ENCODE data around the gene CWC27. TPM values are rescaled to one million over a fixed set of nuclear protein-coding genes. Genes with fewer than 3 reads are reported as not detected.

Gene CWC27
- polyA plus RNA-seq, 2 of the 4 experiments (the other 2 are of a cell fraction): 24.1 to 48.5 TPM

GRCh38 chr5:64963278-64963677, 194.5 kb downstream of the CWC27 start:
- 3% methylated on average over 1 of the region's 1 CpG for WGBS (ENCODE audit: missing lambda C conversion rate)
- no peak for DNase-seq (ENCODE audit: low read depth in 1 of 2, low spot score in 1 of 2)
- H3K4me1 ChIP-seq: no peaks in the 10 kb centered on the region
- no peak overlapping the region for H3K4me3 ChIP-seq
- ATAC-seq: no peak
- ChIA-PET POLR2A (no interaction called here), CTCF (interaction anchor here (0.7 kb wide), 1 partner anchor 137 kb away, joined by 3 read pairs; no protein-coding TSS in a partner anchor)
- no peak overlapping the region for H3K27ac ChIP-seq
- H3K4me2 ChIP-seq: no peak overlapping the region
- TF ChIP-seq RNF2 (IDR thresholded peaks at IDR 0.05; ENCODE audit: borderline replicate concordance, low read depth): no peak
- TF ChIP-seq RARB (CRISPR knock-in tag; IDR thresholded peaks at IDR 0.05): no peak
- TF ChIP-seq FOXS1 (CRISPR knock-in tag; IDR thresholded peaks at IDR 0.05): no peak
- TF ChIP-seq MAFK (IDR thresholded peaks at IDR 0.05; ENCODE audit: partially characterized antibody): no peak
- no peak for TF ChIP-seq HOXB5 (CRISPR knock-in tag; IDR thresholded peaks at IDR 0.05)
- no peak for TF ChIP-seq ATOH8 (CRISPR knock-in tag; IDR thresholded peaks at IDR 0.05; ENCODE audit: low read depth)
- no peak for TF ChIP-seq ELK1 (IDR thresholded peaks at IDR 0.05; ENCODE audit: low read depth, low read length)
- TF ChIP-seq POLR2A (IDR thresholded peaks at IDR 0.05; ENCODE audit: low read length): no peak
- no peak for TF ChIP-seq SREBF2 (IDR thresholded peaks at IDR 0.05)
- no peak for TF ChIP-seq MAZ (IDR thresholded peaks at IDR 0.05; ENCODE audit: borderline replicate concordance, low read depth, low read length)
- no peak for TF ChIP-seq HES2 (IDR thresholded peaks at IDR 0.05)
- no peak for TF ChIP-seq ZC3H11A (IDR thresholded peaks at IDR 0.05)
- TF ChIP-seq KDM1A (IDR thresholded peaks at IDR 0.05; ENCODE audit: low read depth): no peak
- no peak for TF ChIP-seq POLR2AphosphoS2 (conservative IDR thresholded peaks at IDR 0.05; ENCODE audit: low read length)
- TF ChIP-seq RFX5 (IDR thresholded peaks at IDR 0.05): no peak
- TF ChIP-seq EHMT2 (IDR thresholded peaks at IDR 0.05; ENCODE audit: low read depth): no peak
- peaks cover 23% of the 10 kb centered on the region for H3K9me3 ChIP-seq
- FAIRE-seq: no peak

- TF ChIP-seq RARB (CRISPR knock-in tag; IDR thresholded peaks at IDR 0.05) (no peak), PHF8 (IDR thresholded peaks at IDR 0.05; ENCODE audit: borderline replicate concordance, low read depth) (no peak), JUN (IDR thresholded peaks at IDR 0.05) (no peak), POLR2A (IDR thresholded peaks at IDR 0.05; ENCODE audit: low read length) (no peak), BHLHE40 (IDR thresholded peaks at IDR 0.05; ENCODE audit: low read depth, low read length) (no peak), E2F6 (IDR thresholded peaks at IDR 0.05; ENCODE audit: borderline replicate concordance, low read depth) (no peak), NR3C1 (IDR thresholded peaks at IDR 0.05) (no peak), USF2 (IDR thresholded peaks at IDR 0.05) (no peak), CBX8 (IDR thresholded peaks at IDR 0.05) (no peak), CBX2 (IDR thresholded peaks at IDR 0.05; ENCODE audit: borderline replicate concordance, low read depth) (no peak), PBX3 (IDR thresholded peaks at IDR 0.05) (no peak), HEYL (CRISPR knock-in tag; IDR thresholded peaks at IDR 0.05) (no peak), ESRRA (IDR thresholded peaks at IDR 0.05; ENCODE audit: borderline replicate concordance, low read length) (no peak), KDM1A (IDR thresholded peaks at IDR 0.05; ENCODE audit: low read depth) (no peak), FOSL2 (IDR thresholded peaks at IDR 0.05) (no peak), FOSL2 (CRISPR knock-in tag; IDR thresholded peaks at IDR 0.05) (no peak), NPAS2 (CRISPR knock-in tag; IDR thresholded peaks at IDR 0.05; ENCODE audit: borderline replicate concordance) (no peak), MAFK (IDR thresholded peaks at IDR 0.05; ENCODE audit: partially characterized antibody) (no peak), RAD21 (conservative IDR thresholded peaks at IDR 0.05 in 1 of 2, IDR thresholded peaks at IDR 0.05 in 1 of 2) (no peak), CHD2 (IDR thresholded peaks at IDR 0.05; ENCODE audit: low read length, partially characterized antibody) (no peak)
- no peak for FAIRE-seq
Measured at GRCh38 chr5:64968591-64969110, 199.9 kb downstream of the CWC27 start.

More at GRCh38 chr5:64968591-64969110, 199.9 kb downstream of the CWC27 start:
- Histone ChIP-seq H3K9me3 (peaks cover 10% of the 10 kb centered on the region), H3K27ac (no peak overlapping the region), H3K4me2 (no peak overlapping the region), H3K4me3 (no peak overlapping the region), H3K4me1 (no peaks in the 10 kb centered on the region)
- ATAC-seq: no peak
- DNase-seq (ENCODE audit: low read depth in 1 of 2, low spot score in 1 of 2): no peak
- CTCF ChIA-PET: no interaction called here
- POLR2A ChIA-PET: no interaction called here
- WGBS (ENCODE audit: missing lambda C conversion rate): 94% methylated on average over 1 of the region's 1 CpG
